A673 (cell line): ENCODE measurements around the gene MAGIX.

ENCODE experiments used
- EZH2 ChIP-seq: fragments of 200-600 bp; sonication (generic); IDR thresholded peaks from 2 replicates; pipeline ENCODE4 v1.6.1; 2017; ENCODE audit warnings: borderline replicate concordance, low read depth, mild to moderate bottlenecking, mixed read lengths, antibody characterized with exemption, low read length; ENCODE audit not compliant: poor library complexity, severe bottlenecking
- TF ChIP-seq, protein P1 (sequence below): fragments of 300-800, 200-600 bp; sonication (generic); conservative IDR thresholded peaks from 2 replicates; pipeline ENCODE4 v1.5.1; 2017; ENCODE audit warnings: low read depth, mild to moderate bottlenecking, antibody characterized with exemption, low read length, moderate library complexity, mixed read lengths

- TF ChIP-seq, protein P1, sequence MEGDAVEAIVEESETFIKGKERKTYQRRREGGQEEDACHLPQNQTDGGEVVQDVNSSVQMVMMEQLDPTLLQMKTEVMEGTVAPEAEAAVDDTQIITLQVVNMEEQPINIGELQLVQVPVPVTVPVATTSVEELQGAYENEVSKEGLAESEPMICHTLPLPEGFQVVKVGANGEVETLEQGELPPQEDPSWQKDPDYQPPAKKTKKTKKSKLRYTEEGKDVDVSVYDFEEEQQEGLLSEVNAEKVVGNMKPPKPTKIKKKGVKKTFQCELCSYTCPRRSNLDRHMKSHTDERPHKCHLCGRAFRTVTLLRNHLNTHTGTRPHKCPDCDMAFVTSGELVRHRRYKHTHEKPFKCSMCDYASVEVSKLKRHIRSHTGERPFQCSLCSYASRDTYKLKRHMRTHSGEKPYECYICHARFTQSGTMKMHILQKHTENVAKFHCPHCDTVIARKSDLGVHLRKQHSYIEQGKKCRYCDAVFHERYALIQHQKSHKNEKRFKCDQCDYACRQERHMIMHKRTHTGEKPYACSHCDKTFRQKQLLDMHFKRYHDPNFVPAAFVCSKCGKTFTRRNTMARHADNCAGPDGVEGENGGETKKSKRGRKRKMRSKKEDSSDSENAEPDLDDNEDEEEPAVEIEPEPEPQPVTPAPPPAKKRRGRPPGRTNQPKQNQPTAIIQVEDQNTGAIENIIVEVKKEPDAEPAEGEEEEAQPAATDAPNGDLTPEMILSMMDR = no peak
- TF ChIP-seq EZH2 = no peak
These were observed 36.7 kb downstream of the MAGIX start for GRCh38 chrX:49199315-49199595.
